ENCODE data around the gene MBLAC1. TPM values are rescaled to one million over a fixed set of nuclear protein-coding genes. Genes with fewer than 3 reads are reported as not detected.

The MBLAC1 gene
- total RNA-seq, 1 donor from 2014 or later, result 2.3 TPM

- no peak overlapping the region for H3K4me3 Mint-ChIP-seq (ENCODE audit: unreplicated experiment)
- no peak for DNase-seq (ENCODE audit: extremely low spot score, unreplicated experiment)
- H3K27ac Mint-ChIP-seq (ENCODE audit: unreplicated experiment), result no peak overlapping the region
- H3K27me3 Mint-ChIP-seq (ENCODE audit: unreplicated experiment), result no peaks in the 10 kb centered on the region
- H3K4me1 Mint-ChIP-seq (ENCODE audit: unreplicated experiment), result peaks cover 32% of the 10 kb centered on the region
- no peak for TF ChIP-seq CTCF (IDR thresholded peaks at IDR 0.05)
- no peaks in the 10 kb centered on the region for H3K9me3 Mint-ChIP-seq (ENCODE audit: unreplicated experiment)
- peaks cover 14% of the 10 kb centered on the region for H3K36me3 Mint-ChIP-seq (ENCODE audit: unreplicated experiment)
Measured at GRCh38 chr7:100154651-100155491, 28.1 kb downstream of the MBLAC1 start.

GRCh38 chr7:100155553-100156317, 29.0 kb downstream of the MBLAC1 start:
- Mint-ChIP-seq H3K36me3 (ENCODE audit: unreplicated experiment) (peaks cover 9% of the 10 kb centered on the region), H3K4me1 (ENCODE audit: unreplicated experiment) (peaks cover 23% of the 10 kb centered on the region), H3K9me3 (ENCODE audit: unreplicated experiment) (no peaks in the 10 kb centered on the region), H3K4me3 (ENCODE audit: unreplicated experiment) (no peak overlapping the region), H3K27me3 (ENCODE audit: unreplicated experiment) (no peaks in the 10 kb centered on the region), H3K27ac (ENCODE audit: unreplicated experiment) (no peak overlapping the region)
- DNase-seq (ENCODE audit: extremely low spot score, unreplicated experiment), result no peak
- no peak for TF ChIP-seq CTCF (IDR thresholded peaks at IDR 0.05)

GRCh38 chr7:100156331-100157068, 29.7 kb downstream of the MBLAC1 start:
- peaks cover 9% of the 10 kb centered on the region for H3K36me3 Mint-ChIP-seq (ENCODE audit: unreplicated experiment)
- H3K4me1 Mint-ChIP-seq (ENCODE audit: unreplicated experiment), result peaks cover 23% of the 10 kb centered on the region
- no peaks in the 10 kb centered on the region for H3K27me3 Mint-ChIP-seq (ENCODE audit: unreplicated experiment)
- DNase-seq (ENCODE audit: extremely low spot score, unreplicated experiment), result no peak
- no peak for TF ChIP-seq CTCF (IDR thresholded peaks at IDR 0.05)
- H3K9me3 Mint-ChIP-seq (ENCODE audit: unreplicated experiment), result no peaks in the 10 kb centered on the region
- H3K4me3 Mint-ChIP-seq (ENCODE audit: unreplicated experiment), result peak overlapping the region; percentile 69
- H3K27ac Mint-ChIP-seq (ENCODE audit: unreplicated experiment), result no peak overlapping the region

- Mint-ChIP-seq H3K27ac (ENCODE audit: unreplicated experiment) (peak overlapping the region; percentile 28), H3K36me3 (ENCODE audit: unreplicated experiment) (peaks cover 9% of the 10 kb centered on the region), H3K9me3 (ENCODE audit: unreplicated experiment) (no peaks in the 10 kb centered on the region), H3K4me3 (ENCODE audit: unreplicated experiment) (peak overlapping the region; percentile 69), H3K27me3 (ENCODE audit: unreplicated experiment) (no peaks in the 10 kb centered on the region), H3K4me1 (ENCODE audit: unreplicated experiment) (peaks cover 23% of the 10 kb centered on the region)
- no peak for TF ChIP-seq CTCF (IDR thresholded peaks at IDR 0.05)
- no peak for DNase-seq (ENCODE audit: extremely low spot score, unreplicated experiment)
Measured at GRCh38 chr7:100157069-100157333, 30.2 kb downstream of the MBLAC1 start.

Measured in osteocyte (in vitro differentiated cells).